ENCODE data around the gene CGB2. TPM values are rescaled to one million over a fixed set of nuclear protein-coding genes. Genes with fewer than 3 reads are reported as not detected.
"Not testable (repeated sequence)": the region's sequence is repeated elsewhere in the genome, so short reads cannot be mapped to it uniquely, and the experiment has no call there.

The CGB2 gene
- polyA plus RNA-seq, 4 donors: 0.35 TPM; not detected in 3

DNA sequence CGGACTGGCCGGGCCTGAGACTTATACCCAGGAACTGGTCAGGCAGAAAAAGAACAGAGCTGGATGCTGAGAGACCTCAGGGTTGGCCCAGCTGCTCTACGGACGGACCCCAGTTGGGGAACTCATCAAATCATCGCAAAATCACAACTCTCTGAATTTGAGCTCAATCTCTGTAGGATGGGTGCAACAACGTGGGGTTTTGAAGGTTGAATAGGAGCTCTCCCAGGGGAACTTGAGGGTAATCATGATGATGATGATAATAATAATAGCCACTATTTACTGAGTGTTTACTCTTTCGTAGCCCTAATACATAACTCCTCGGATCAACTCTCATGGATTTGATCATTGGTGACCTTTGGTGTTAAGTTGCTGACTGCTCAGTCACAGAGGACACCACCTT, 1.4 kb upstream of the CGB2 start:
- not testable (repeated sequence) for DNase-seq (ENCODE audit: low read depth in 4 of 4, low spot score in 3 of 4)

GRCh38 chr19:49036815-49037214, 5.1 kb downstream of the CGB2 start, which contains the start of gene CGB1:
CGB1 (minus strand) TSS chr19:49036895; CDS start chr19:49036711, 184 bp downstream.
- not testable (repeated sequence) for DNase-seq (ENCODE audit: low read depth in 4 of 4, low spot score in 3 of 4)

DNA sequence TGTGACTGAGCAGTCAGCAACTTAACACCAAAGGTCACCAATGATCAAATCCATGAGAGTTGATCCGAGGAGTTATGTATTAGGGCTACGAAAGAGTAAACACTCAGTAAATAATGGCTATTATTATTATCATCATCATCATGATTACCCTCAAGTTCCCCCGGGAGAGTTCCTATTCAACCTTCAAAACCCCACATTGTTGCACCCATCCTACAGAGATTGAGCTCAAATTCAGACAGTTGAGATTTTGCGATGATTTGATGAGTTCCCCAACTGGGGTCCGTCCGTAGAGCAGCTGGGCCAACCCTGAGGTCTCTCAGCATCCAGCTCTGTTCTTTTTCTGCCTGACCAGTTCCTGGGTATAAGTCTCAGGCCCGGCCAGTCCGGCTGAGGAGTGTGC, 6.4 kb downstream of the CGB2 start:
- DNase-seq (ENCODE audit: low read depth in 4 of 4, low spot score in 3 of 4): not testable (repeated sequence)

GRCh38 chr19:49038557-49039276, 7.0 kb downstream of the CGB2 start:
- not testable (repeated sequence) for DNase-seq (ENCODE audit: low read depth in 4 of 4, low spot score in 3 of 4)

- DNase-seq (ENCODE audit: low read depth in 4 of 4, low spot score in 3 of 4): not testable (repeated sequence)
Observed at GRCh38 chr19:49039736-49040135, 8.0 kb downstream of the CGB2 start.

DNA sequence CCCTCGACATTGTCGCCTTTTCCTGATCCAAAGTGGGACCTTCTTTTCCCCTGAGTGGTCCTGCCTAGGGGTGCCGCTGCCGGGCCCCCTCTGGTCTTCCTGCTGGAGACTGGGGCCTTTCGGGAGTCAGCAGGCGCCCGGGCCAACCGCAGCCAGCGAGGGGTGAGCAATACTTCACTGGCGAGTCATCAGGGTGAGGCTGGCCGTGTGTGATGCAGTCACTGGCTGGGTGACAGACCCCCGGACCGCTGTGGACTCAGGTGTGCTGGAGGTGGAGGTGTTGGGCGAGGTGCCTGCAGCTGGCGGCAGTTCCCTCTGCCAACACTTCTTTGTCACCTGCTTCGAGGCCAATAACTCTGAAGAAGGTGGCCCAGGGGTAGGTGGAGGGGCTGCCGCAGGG, 10.5 kb downstream of the CGB2 start:
- no peak for DNase-seq (ENCODE audit: low read depth in 4 of 4, low spot score in 3 of 4)

DNA sequence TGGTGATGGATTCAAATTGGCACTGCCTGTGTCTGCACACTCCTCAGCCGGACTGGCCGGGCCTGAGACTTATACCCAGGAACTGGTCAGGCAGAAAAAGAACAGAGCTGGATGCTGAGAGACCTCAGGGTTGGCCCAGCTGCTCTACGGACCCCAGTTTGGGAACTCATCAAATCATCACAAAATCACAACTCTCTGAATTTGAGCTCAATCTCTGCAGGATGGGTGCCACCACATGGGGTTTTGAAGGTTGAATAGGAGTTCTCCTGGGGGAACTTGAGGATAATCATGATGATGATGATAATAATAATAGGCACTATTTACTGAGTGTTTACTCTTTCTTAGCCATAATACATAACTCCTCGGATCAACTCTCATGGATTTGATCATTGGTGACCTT, 11.0 kb downstream of the CGB2 start:
- not testable (repeated sequence) for DNase-seq (ENCODE audit: low read depth in 4 of 4, low spot score in 3 of 4)

DNA sequence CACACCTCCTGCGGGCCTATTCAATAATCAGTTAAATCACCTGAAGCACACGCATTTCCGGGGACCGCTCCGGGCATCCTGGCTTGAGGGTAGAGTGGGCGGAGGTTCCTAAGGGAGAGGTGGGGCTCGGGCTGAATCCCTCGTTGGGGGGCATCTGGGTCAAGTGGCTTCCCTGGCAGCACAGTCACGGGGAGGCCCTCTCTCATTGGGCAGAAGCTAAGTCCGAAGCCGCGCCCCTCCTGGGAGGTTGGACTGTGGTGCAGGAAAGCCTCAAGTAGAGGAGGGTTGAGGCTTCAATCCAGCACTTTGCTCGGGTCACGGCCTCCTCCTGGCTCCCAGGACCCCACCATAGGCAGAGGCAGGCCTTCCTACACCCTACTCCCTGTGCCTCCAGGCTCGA, 11.9 kb downstream of the CGB2 start, which contains the start of gene CGB5:
Gene CGB5, plus strand, starts transcription at position 301 of the 400 bp plus-strand sequence. CDS start 362 bp downstream, outside the sequence.
- not testable (repeated sequence) for DNase-seq (ENCODE audit: low read depth in 4 of 4, low spot score in 3 of 4)

DNA sequence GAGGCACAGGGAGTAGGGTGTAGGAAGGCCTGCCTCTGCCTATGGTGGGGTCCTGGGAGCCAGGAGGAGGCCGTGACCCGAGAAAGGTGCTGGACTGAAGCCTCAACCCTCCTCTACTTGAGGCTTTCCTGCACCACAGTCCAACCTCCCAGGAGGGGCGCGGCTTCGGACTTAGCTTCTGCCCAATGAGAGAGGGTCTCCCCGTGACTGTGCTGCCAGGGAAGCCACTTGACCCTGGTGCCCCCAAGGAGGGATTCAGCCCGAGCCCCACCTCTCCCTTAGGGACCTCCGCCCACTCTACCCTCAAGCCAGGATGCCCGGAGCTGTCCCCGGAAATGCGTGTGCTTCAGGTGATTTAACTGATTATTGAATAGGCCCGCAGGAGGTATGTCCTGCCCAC, 17.3 kb downstream of the CGB2 start, which contains the start of gene CGB8:
Gene CGB8, minus strand, starts transcription at position 101 of the 400 bp plus-strand sequence. CDS start 372 bp downstream, outside the sequence.
- not testable (repeated sequence) for DNase-seq (ENCODE audit: low read depth in 4 of 4, low spot score in 3 of 4)

- not testable (repeated sequence) for DNase-seq (ENCODE audit: low read depth in 4 of 4, low spot score in 3 of 4)
Observed at GRCh38 chr19:49049834-49050233, 18.1 kb downstream of the CGB2 start.

- not testable (repeated sequence) for DNase-seq (ENCODE audit: low read depth in 4 of 4, low spot score in 3 of 4)
Observed at GRCh38 chr19:49050376-49051033, 18.8 kb downstream of the CGB2 start.

GRCh38 chr19:49056101-49056901, 24.6 kb downstream of the CGB2 start:
- DNase-seq (ENCODE audit: low read depth in 4 of 4, low spot score in 3 of 4): no peak

DNA sequence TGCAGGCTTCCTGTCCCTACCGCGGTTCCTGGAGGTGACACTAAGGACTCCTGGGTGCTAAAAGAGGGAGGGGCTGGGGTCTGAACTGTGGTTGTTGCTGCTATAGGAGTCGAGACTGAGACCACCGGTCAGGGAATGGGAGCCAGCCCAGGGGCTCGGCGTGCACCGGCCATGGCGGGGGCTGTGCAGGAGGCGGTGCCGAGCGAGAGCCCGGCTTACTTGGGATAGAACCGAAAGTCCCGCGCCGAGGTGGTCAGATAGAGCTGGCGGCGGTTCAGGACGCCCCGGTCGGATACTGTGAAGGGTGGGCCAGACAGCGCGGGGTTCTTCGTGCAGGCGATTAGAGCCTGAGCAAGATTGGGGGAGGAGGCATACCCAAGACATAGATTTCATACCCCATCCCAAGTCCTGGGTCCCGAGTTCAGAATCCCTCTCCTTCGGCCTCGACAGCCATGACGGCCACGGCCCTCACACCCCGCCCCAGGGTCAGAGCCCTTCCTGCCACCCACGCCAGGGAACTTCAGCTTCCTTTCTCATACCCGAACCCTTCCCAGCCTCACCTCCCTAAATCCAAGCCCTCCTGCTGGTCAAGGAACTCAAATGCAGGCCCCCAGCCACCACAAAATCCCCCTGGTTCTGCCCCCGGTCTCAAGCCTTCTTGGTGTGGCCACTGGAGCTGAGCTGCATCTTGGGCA, 25.4 kb downstream of the CGB2 start:
- DNase-seq (ENCODE audit: low read depth in 4 of 4, low spot score in 3 of 4): not testable (repeated sequence)

DNA sequence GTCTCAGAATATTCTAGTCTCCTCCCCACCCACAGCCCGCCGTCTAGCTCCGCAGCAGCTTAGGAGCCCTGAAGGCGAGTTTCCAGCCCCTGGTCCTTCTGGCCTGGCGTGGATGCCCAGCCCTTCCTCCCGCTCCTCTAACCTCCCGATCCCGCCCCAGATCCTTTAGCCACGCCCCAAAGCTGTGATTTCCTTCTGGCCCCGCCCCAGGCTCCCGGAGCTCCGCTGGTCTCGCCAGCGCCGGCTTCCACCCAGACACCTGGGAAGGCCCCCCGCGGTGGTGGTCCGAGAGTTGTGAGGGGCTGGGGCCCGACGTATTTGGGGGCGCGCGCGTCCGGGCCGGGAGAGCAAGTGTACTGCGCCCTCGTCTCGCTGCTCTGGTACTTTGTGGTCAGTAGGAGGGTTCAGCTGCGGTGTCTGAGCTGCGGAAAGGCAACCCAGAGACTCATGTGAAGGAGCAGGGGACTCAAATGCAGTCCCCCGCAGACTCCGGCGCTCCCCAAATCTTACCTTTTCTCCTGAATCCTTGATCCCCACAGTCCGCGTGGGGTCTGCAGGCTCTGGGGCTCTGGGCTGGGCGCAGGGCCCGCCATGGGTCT, 26.0 kb downstream of the CGB2 start, which contains the start of gene CGB7:
Gene CGB7, minus strand, starts transcription at position 114 of the 599 bp plus-strand sequence. CDS start 2,374 bp downstream, outside the sequence.
- DNase-seq (ENCODE audit: low read depth in 4 of 4, low spot score in 3 of 4): no peak

GRCh38 chr19:49058562-49058961, 26.9 kb downstream of the CGB2 start:
- DNase-seq (ENCODE audit: low read depth in 4 of 4, low spot score in 3 of 4): no peak

GRCh38 chr19:49059053-49059452, 27.4 kb downstream of the CGB2 start:
- DNase-seq (ENCODE audit: low read depth in 4 of 4, low spot score in 3 of 4): no peak

- DNase-seq (ENCODE audit: low read depth in 4 of 4, low spot score in 3 of 4): no peak
Observed at GRCh38 chr19:49061000-49061399, 29.3 kb downstream of the CGB2 start.

DNA sequence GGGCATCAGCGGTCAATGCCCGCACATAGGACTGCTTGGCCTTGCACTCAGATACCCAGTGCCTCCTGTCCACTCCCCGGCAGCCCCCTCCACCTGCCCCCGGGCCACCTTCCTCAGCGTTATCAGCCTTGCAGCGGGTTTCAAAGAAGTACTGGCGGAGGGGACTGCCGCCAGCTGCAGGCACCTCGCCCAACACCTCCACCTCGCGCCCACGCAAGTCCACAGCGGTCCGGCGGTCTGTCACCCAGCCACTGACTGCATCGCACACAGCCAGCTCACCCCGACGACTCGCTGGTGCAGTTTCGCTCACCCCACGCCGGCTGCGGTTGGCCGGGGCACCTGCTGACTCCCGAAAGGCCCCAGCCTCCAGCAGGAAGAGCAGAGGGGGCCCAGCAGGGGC, 29.8 kb downstream of the CGB2 start:
- no peak for DNase-seq (ENCODE audit: low read depth in 4 of 4, low spot score in 3 of 4)

GRCh38 chr19:49064029-49064629, 32.4 kb downstream of the CGB2 start:
- DNase-seq (ENCODE audit: low read depth in 4 of 4, low spot score in 3 of 4): no peak
